ENCODE measurements around the gene NCOA7.

Gene NCOA7

GRCh38 chr6:125957845-125958244, 167.1 kb downstream of the NCOA7 start:
- no peak for TF ChIP-seq CTCF (IDR thresholded peaks at IDR 0.05)
- Histone ChIP-seq H3K27me3 (no peaks in the 10 kb centered on the region), H3K36me3 (peaks cover 4% of the 10 kb centered on the region), H3K27ac (peak overlapping the region; percentile 87), H3K9me3 (no peaks in the 10 kb centered on the region), H3K4me1 (ENCODE audit: control insufficient read depth in 1 of 2, insufficient read depth in 1 of 2, low read depth in 1 of 2, low read length in 1 of 2) (peaks cover 25 to 33% of the 10 kb centered on the region in 2 experiments), H3K4me3 (ENCODE audit: low read depth in 1 of 2, low read length in 1 of 2) (peak overlapping the region; percentile 85 to 89)

- Histone ChIP-seq H3K27me3 (no peaks in the 10 kb centered on the region), H3K9me3 (no peaks in the 10 kb centered on the region), H3K4me1 (ENCODE audit: control insufficient read depth in 1 of 2, insufficient read depth in 1 of 2, low read depth in 1 of 2, low read length in 1 of 2) (peaks cover 25 to 33% of the 10 kb centered on the region in 2 experiments), H3K4me3 (ENCODE audit: low read depth in 1 of 2, low read length in 1 of 2) (no peak overlapping the region), H3K36me3 (peaks cover 4% of the 10 kb centered on the region), H3K27ac (peak overlapping the region; percentile 87)
- no peak for TF ChIP-seq CTCF (IDR thresholded peaks at IDR 0.05)
Observed at GRCh38 chr6:125959041-125959440, 168.3 kb downstream of the NCOA7 start.

DNA sequence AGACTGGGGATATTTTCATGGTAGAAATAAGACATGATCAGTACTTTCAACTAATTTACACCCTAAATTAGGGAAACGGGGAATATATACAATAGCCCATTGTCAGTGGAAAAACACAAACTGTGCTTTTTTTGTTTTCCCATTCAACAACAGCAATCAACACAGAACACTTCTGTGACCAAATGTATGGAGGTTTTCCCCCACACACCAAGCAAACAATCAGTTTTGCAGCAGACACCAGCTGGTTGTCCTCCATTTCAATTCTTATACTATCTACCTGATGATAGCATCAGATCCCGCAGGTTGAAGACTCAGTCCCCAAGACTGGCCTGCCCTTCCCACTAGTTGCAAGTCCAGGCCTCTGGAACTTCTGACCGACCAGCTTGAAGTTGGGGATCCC, 170.4 kb downstream of the NCOA7 start:
- Histone ChIP-seq H3K36me3 (peaks cover 4% of the 10 kb centered on the region), H3K9me3 (no peaks in the 10 kb centered on the region), H3K4me3 (ENCODE audit: low read depth in 1 of 2, low read length in 1 of 2) (no peak overlapping the region), H3K4me1 (ENCODE audit: control insufficient read depth in 1 of 2, insufficient read depth in 1 of 2, low read depth in 1 of 2, low read length in 1 of 2) (peaks cover 25 to 32% of the 10 kb centered on the region in 2 experiments), H3K27ac (no peak overlapping the region), H3K27me3 (no peaks in the 10 kb centered on the region)
- no peak for TF ChIP-seq CTCF (IDR thresholded peaks at IDR 0.05)

GRCh38 chr6:125962900-125963497, 172.2 kb downstream of the NCOA7 start:
- peaks cover 11% of the 10 kb centered on the region for H3K36me3 ChIP-seq
- H3K27me3 ChIP-seq: no peaks in the 10 kb centered on the region
- H3K27ac ChIP-seq: no peak overlapping the region
- H3K4me1 ChIP-seq (ENCODE audit: control insufficient read depth in 1 of 2, insufficient read depth in 1 of 2, low read depth in 1 of 2, low read length in 1 of 2): peaks cover 14 to 20% of the 10 kb centered on the region in 2 experiments
- no peaks in the 10 kb centered on the region for H3K9me3 ChIP-seq
- no peak overlapping the region for H3K4me3 ChIP-seq (ENCODE audit: low read depth in 1 of 2, low read length in 1 of 2)
- no peak for TF ChIP-seq CTCF (IDR thresholded peaks at IDR 0.05)

DNA sequence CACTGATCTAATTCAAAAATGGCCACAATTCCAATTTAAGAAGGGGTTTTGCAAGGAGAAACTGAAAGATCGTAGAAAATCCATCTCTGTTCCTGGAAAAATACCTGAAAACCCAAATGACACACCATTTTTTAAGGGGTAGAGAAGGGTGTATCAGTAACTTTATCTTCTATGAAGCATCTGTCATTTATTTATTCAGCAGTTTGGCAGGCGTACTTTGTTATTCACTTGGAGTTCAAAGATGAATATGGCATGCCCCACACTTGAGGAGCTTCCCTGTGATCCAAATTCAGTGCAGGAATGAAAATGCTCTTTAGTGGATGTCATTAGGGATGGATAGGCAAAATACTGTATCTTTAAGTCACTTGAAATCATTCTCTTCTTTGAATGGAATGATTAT, 173.1 kb downstream of the NCOA7 start:
- no peak overlapping the region for H3K27ac ChIP-seq
- no peaks in the 10 kb centered on the region for H3K9me3 ChIP-seq
- H3K4me1 ChIP-seq (ENCODE audit: control insufficient read depth in 1 of 2, insufficient read depth in 1 of 2, low read depth in 1 of 2, low read length in 1 of 2): peaks cover 6 to 12% of the 10 kb centered on the region in 2 experiments
- peaks cover 16% of the 10 kb centered on the region for H3K36me3 ChIP-seq
- no peak overlapping the region for H3K4me3 ChIP-seq (ENCODE audit: low read depth in 1 of 2, low read length in 1 of 2)
- no peak for TF ChIP-seq CTCF (IDR thresholded peaks at IDR 0.05)
- H3K27me3 ChIP-seq: no peaks in the 10 kb centered on the region

Measured in neutrophil (primary cell).